Measurements from ENCODE around the gene PIM3.

PIM3 gene

DNA sequence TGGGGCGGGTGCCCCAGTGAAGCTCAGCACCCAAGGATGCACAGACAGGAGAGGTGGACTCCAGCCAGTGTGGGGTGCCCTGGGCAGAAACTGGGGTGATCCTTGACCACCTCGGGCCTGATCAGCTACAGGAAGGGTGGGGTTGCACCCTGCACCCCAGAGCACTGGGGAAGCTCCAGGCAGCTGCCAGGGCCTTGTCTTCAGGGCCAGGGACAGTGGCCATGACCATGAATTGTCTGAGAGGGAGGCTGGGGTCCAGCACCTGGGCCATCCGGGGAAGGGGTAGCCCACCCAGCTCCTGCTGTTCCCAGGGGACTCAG, 34.4 kb downstream of the PIM3 start:
- no peak for DNase-seq (ENCODE audit: low read depth, low spot score)
- peaks cover 2% of the 10 kb centered on the region; the same call in 1 of the 2 replicates for H3K27me3 ChIP-seq (ENCODE audit: control insufficient read depth, insufficient read depth, low read length)
- no peak overlapping the region for H3K4me3 ChIP-seq (ENCODE audit: low read length)
- H3K9me3 ChIP-seq (ENCODE audit: control insufficient read depth, insufficient read depth, low read length) = no peaks in the 10 kb centered on the region
- peaks cover 3% of the 10 kb centered on the region; the same call in 1 of the 2 replicates for H3K4me1 ChIP-seq (ENCODE audit: control insufficient read depth, insufficient read depth, low read length)
- H3K36me3 ChIP-seq (ENCODE audit: control insufficient read depth, insufficient read depth, low read length) = no peaks in the 10 kb centered on the region
- no CpG with 5 or more reads among the region's 3 CpGs for whole genome bisulfite sequencing (ENCODE audit: insufficient coverage, insufficient read length)
- no peak overlapping the region for H3K27ac ChIP-seq (ENCODE audit: low read length)

GRCh38 chr22:49995361-49996118, 35.0 kb downstream of the PIM3 start:
- DNase-seq (ENCODE audit: low read depth, low spot score) = no peak
- Histone ChIP-seq H3K36me3 (ENCODE audit: control insufficient read depth, insufficient read depth, low read length) (no peaks in the 10 kb centered on the region), H3K27ac (ENCODE audit: low read length) (no peak overlapping the region), H3K9me3 (ENCODE audit: control insufficient read depth, insufficient read depth, low read length) (no peaks in the 10 kb centered on the region), H3K4me3 (ENCODE audit: low read length) (no peak overlapping the region), H3K27me3 (ENCODE audit: control insufficient read depth, insufficient read depth, low read length) (peaks cover 7% of the 10 kb centered on the region; the same call in 1 of the 2 replicates), H3K4me1 (ENCODE audit: control insufficient read depth, insufficient read depth, low read length) (peaks cover 3% of the 10 kb centered on the region; the same call in 1 of the 2 replicates)
- whole genome bisulfite sequencing (ENCODE audit: insufficient coverage, insufficient read length) = no CpG with 5 or more reads among the region's 10 CpGs

GRCh38 chr22:49996119-49996517, 35.5 kb downstream of the PIM3 start:
- DNase-seq (ENCODE audit: low read depth, low spot score) = no peak
- Histone ChIP-seq H3K4me3 (ENCODE audit: low read length) (no peak overlapping the region), H3K27me3 (ENCODE audit: control insufficient read depth, insufficient read depth, low read length) (peaks cover 7% of the 10 kb centered on the region; the same call in 1 of the 2 replicates), H3K36me3 (ENCODE audit: control insufficient read depth, insufficient read depth, low read length) (no peaks in the 10 kb centered on the region; the same call in 1 of the 2 replicates), H3K4me1 (ENCODE audit: control insufficient read depth, insufficient read depth, low read length) (peaks cover 3% of the 10 kb centered on the region; the same call in 1 of the 2 replicates), H3K9me3 (ENCODE audit: control insufficient read depth, insufficient read depth, low read length) (no peaks in the 10 kb centered on the region), H3K27ac (ENCODE audit: low read length) (no peak overlapping the region)
- WGBS (ENCODE audit: insufficient coverage, insufficient read length) = no CpG with 5 or more reads among the region's 4 CpGs

GRCh38 chr22:49996518-49997250, 36.1 kb downstream of the PIM3 start:
- Histone ChIP-seq H3K27ac (ENCODE audit: low read length) (no peak overlapping the region), H3K4me1 (ENCODE audit: control insufficient read depth, insufficient read depth, low read length) (peaks cover 3% of the 10 kb centered on the region; the same call in 1 of the 2 replicates)
- no CpG with 5 or more reads among the region's 19 CpGs for WGBS (ENCODE audit: insufficient coverage, insufficient read length)

DNA sequence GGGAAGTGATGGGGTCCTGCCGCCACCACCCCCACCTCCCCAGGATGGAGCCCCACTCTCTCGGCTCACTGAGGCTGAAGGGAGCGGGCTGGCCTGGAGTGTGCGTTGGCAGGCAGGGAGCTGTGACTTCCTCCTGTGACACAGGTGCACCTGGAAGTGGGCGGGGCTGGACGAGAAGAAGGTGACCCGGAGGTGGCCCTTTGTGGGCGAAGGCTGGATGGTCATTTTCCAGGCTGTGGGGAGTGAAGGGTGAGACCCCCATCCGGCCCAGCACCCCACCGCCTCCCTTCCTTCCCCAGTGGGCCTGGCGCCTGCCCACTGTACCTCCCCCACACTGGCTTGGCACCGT, 36.7 kb downstream of the PIM3 start:
- Histone ChIP-seq H3K27me3 (ENCODE audit: control insufficient read depth, insufficient read depth, low read length) (peaks cover 7% of the 10 kb centered on the region; the same call in 1 of the 2 replicates), H3K36me3 (ENCODE audit: control insufficient read depth, insufficient read depth, low read length) (no peaks in the 10 kb centered on the region; the same call in 1 of the 2 replicates), H3K9me3 (ENCODE audit: control insufficient read depth, insufficient read depth, low read length) (no peaks in the 10 kb centered on the region), H3K4me3 (ENCODE audit: low read length) (no peak overlapping the region), H3K4me1 (ENCODE audit: control insufficient read depth, insufficient read depth, low read length) (peaks cover 3% of the 10 kb centered on the region; the same call in 1 of the 2 replicates), H3K27ac (ENCODE audit: low read length) (no peak overlapping the region)
- no CpG with 5 or more reads among the region's 12 CpGs for whole genome bisulfite sequencing (ENCODE audit: insufficient coverage, insufficient read length)
- DNase-seq (ENCODE audit: low read depth, low spot score) = no peak

More at GRCh38 chr22:49996518-49997250, 36.1 kb downstream of the PIM3 start:
- no peaks in the 10 kb centered on the region; the same call in 1 of the 2 replicates for H3K36me3 ChIP-seq (ENCODE audit: control insufficient read depth, insufficient read depth, low read length)
- peaks cover 7% of the 10 kb centered on the region; the same call in 1 of the 2 replicates for H3K27me3 ChIP-seq (ENCODE audit: control insufficient read depth, insufficient read depth, low read length)
- H3K9me3 ChIP-seq (ENCODE audit: control insufficient read depth, insufficient read depth, low read length) = no peaks in the 10 kb centered on the region
- DNase-seq (ENCODE audit: low read depth, low spot score) = no peak
- no peak overlapping the region for H3K4me3 ChIP-seq (ENCODE audit: low read length)

DNA sequence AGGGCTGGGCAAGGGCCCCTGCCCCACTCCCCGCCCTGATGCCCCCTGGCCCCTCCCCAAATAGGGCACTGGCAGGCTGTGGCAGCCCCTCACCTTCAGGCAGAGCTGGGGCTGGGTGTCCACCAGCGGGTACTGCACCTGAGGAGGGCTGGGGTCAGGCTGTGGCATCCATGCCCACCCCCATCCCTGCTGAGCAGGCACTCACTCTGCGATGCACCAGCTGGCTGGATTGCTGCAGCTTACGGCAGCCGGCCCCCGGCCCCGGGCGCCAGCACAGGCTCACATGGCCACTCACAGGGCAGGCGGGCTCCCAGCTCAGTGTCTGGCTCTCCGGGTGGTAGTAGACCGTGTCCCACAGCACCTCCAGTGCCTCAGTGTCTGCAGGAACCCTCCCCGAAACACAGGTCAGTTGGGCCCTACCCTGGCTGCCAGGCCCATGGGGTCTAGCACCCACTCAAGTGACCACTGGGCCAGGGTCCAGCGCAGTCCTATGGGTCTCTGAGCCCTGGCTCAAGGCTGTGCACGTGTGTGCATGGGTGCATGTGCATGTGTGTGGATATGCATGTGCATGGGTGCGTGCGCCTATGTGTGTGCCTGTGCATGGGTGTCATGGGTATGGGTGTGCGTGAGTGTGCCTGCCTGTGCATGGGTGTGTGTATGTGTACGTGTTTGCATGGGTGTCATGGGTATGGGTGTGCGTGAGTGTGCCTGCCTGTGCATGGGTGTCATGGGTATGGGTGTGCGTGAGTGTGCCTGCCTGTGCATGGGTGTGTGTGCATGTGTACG, 37.6 kb downstream of the PIM3 start:
- DNase-seq (ENCODE audit: low read depth, low spot score) = no peak
- no peaks in the 10 kb centered on the region for H3K9me3 ChIP-seq (ENCODE audit: control insufficient read depth, insufficient read depth, low read length)
- no peak overlapping the region for H3K27ac ChIP-seq (ENCODE audit: low read length)
- peaks cover 3% of the 10 kb centered on the region; the same call in 1 of the 2 replicates for H3K4me1 ChIP-seq (ENCODE audit: control insufficient read depth, insufficient read depth, low read length)
- H3K27me3 ChIP-seq (ENCODE audit: control insufficient read depth, insufficient read depth, low read length) = peaks cover 7% of the 10 kb centered on the region; the same call in 1 of the 2 replicates
- no peak overlapping the region for H3K4me3 ChIP-seq (ENCODE audit: low read length)
- no CpG with 5 or more reads among the region's 21 CpGs for WGBS (ENCODE audit: insufficient coverage, insufficient read length)
- no peaks in the 10 kb centered on the region; the same call in 1 of the 2 replicates for H3K36me3 ChIP-seq (ENCODE audit: control insufficient read depth, insufficient read depth, low read length)

DNA sequence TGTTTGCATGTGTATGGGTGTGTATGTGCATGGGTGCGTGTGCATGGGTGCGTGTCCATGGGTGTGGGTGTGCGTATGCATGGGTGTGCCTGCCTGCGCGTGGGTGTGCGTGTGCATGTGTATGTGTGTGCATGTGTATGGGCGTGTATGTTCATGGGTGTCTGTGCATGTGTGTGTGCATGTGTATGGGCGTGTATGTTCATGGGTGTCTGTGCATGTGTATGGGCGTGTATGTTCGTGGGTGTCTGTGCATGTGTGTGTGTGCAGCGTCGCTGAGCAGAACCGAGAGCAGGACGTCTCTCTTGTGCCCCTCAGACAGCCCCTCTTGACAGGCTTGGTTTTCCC, 38.1 kb downstream of the PIM3 start:
- WGBS (ENCODE audit: insufficient coverage, insufficient read length) = no CpG with 5 or more reads among the region's 14 CpGs
- Histone ChIP-seq H3K9me3 (ENCODE audit: control insufficient read depth, insufficient read depth, low read length) (no peaks in the 10 kb centered on the region), H3K4me3 (ENCODE audit: low read length) (no peak overlapping the region), H3K27me3 (ENCODE audit: control insufficient read depth, insufficient read depth, low read length) (peaks cover 7% of the 10 kb centered on the region; the same call in 1 of the 2 replicates), H3K27ac (ENCODE audit: low read length) (no peak overlapping the region), H3K36me3 (ENCODE audit: control insufficient read depth, insufficient read depth, low read length) (no peaks in the 10 kb centered on the region; the same call in 1 of the 2 replicates), H3K4me1 (ENCODE audit: control insufficient read depth, insufficient read depth, low read length) (peaks cover 3% of the 10 kb centered on the region; the same call in 1 of the 2 replicates)
- DNase-seq (ENCODE audit: low read depth, low spot score) = no peak

DNA sequence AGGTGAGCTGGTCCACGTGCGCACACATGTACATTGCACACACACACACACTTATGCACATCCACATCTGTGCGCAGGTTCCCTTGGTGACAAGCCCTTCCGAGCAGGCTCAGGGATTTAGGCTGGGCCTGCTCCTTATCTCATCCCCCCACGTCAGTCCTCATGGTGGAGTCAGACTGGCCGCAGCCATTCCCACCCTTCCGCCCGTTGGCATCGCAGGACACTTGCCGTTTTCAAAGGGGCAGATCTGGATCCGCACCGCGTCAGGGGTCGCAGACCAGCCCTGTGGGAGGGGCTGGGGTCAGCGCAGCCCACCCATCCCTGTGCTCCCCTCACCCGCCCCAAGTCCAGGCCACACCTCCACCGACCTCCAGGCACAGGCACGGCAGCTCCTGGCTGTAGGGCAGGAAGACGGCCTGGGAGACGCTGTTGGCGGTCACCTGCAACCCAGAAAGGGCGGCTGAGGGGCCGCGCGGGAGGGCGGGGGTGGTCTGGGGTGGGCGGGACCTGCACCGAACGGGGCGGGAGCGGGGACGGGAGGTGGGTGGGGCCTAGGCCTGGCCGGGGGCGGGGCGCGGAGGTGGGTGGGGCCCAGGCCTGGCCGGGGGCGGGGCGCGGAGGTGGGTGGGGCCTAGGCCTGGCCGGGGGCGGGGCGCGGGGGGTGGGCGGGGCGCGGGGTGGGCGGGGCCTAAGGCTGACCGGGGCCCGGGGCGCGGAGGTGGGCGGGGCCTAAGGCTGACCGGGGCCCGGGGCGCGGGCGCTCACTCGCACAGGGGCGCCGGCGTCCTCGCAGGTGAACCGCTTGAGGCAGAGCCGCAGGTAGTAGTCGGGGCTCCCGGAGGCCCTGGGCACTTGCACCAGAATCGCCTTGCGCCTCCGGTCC, 38.7 kb downstream of the PIM3 start:
- H3K27me3 ChIP-seq (ENCODE audit: control insufficient read depth, insufficient read depth, low read length) = peaks cover 7% of the 10 kb centered on the region; the same call in 1 of the 2 replicates
- H3K27ac ChIP-seq (ENCODE audit: low read length) = no peak overlapping the region
- peak overlapping the region; percentile 46; the same call in 1 of the 2 replicates for H3K4me3 ChIP-seq (ENCODE audit: low read length)
- peaks cover 3% of the 10 kb centered on the region; the same call in 1 of the 2 replicates for H3K4me1 ChIP-seq (ENCODE audit: control insufficient read depth, insufficient read depth, low read length)
- H3K36me3 ChIP-seq (ENCODE audit: control insufficient read depth, insufficient read depth, low read length) = no peaks in the 10 kb centered on the region; the same call in 1 of the 2 replicates
- WGBS (ENCODE audit: insufficient coverage, insufficient read length) = no CpG with 5 or more reads among the region's 70 CpGs
- no peak for DNase-seq (ENCODE audit: low read depth, low spot score)
- H3K9me3 ChIP-seq (ENCODE audit: control insufficient read depth, insufficient read depth, low read length) = no peaks in the 10 kb centered on the region

DNA sequence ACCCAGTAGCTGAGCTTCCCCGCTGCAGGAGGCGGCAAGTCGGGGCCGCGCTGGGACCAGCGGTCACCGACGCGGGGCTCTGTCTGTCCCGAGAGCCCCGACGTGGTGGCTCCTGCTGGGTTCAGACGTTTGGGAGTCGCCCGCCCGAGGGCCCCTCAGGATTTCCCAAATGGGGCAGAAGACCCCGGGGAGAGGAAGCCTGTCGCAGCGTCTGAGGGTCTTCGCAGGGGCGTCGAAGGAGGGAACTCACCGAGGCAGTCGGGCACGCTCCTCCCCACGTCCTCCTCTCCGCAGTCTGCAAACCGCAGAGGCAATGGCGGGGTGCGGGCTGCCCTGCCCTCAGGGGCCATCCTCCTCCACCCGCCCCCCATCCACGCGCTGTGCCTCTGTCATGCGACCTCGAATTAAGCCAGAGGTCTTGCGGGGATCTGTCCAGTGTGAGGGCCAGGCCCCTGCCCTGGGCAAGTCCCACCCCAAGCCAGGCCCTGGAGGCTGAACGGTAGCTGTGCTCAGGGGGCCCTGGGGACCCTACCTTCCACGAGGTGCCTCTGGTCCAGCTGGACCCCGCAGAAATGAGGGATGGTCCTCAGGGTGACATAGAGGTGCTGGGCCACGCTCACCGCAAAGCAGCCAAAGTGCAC, 39.5 kb downstream of the PIM3 start:
- WGBS (ENCODE audit: insufficient coverage, insufficient read length) = no CpG with 5 or more reads among the region's 41 CpGs
- H3K27me3 ChIP-seq (ENCODE audit: control insufficient read depth, insufficient read depth, low read length) = peaks cover 7% of the 10 kb centered on the region; the same call in 1 of the 2 replicates
- H3K9me3 ChIP-seq (ENCODE audit: control insufficient read depth, insufficient read depth, low read length) = no peaks in the 10 kb centered on the region
- DNase-seq (ENCODE audit: low read depth, low spot score) = no peak
- peak overlapping the region; percentile 33; the same call in 1 of the 2 replicates for H3K4me3 ChIP-seq (ENCODE audit: low read length)
- H3K27ac ChIP-seq (ENCODE audit: low read length) = no peak overlapping the region
- no peaks in the 10 kb centered on the region; the same call in 1 of the 2 replicates for H3K36me3 ChIP-seq (ENCODE audit: control insufficient read depth, insufficient read depth, low read length)
- peaks cover 3% of the 10 kb centered on the region; the same call in 1 of the 2 replicates for H3K4me1 ChIP-seq (ENCODE audit: control insufficient read depth, insufficient read depth, low read length)
